Gastroesophageal sphincter (tissue), 4 donors: ENCODE results near the gene TRMT112. TPM values are rescaled to one million over a fixed set of nuclear protein-coding genes. Genes with fewer than 3 reads are reported as not detected.

Experiments used
- ATAC-seq: fragments of 150-250 bp; one replicate; pipeline ENCODE4 v1.9.1; 2016; ENCODE audit warnings: mild to moderate bottlenecking, moderate library complexity
- H3K27ac ChIP-seq, 4 donors: fragments of 200-600 bp; sonication (generic) in 3 of 4; 1 replicate in 3 of 4; 2 replicates in 1 of 4; pipeline ENCODE4 v1.5.1; 2016 to 2019
- H3K27me3 ChIP-seq: fragments of 200-600 bp; sonication (generic); one replicate; pipeline ENCODE4 v1.5.1; 2019
- H3K36me3 ChIP-seq, 2 donors: fragments of 200-600 bp; sonication (generic); one replicate each; pipeline ENCODE4 v1.5.1; 2019; ENCODE audit warnings: control low read depth in 1 of 2
- H3K4me1 ChIP-seq, 3 donors: fragments of 200-600 bp; sonication (generic); 1 replicate in 2 of 3; 2 replicates in 1 of 3; pipeline ENCODE4 v1.5.1; 2016 to 2019; ENCODE audit warnings: control low read depth in 2 of 3
- H3K4me3 ChIP-seq, 2 donors: fragments of 200-600 bp; sonication (generic); one replicate each; pipeline ENCODE4 v1.5.1; 2019; ENCODE audit warnings: mild to moderate bottlenecking in 1 of 2, moderate library complexity in 1 of 2
- H3K9me3 ChIP-seq, 3 donors: fragments of 200-600 bp; sonication (generic); one replicate each; pipeline ENCODE4 v1.5.1; 2017 to 2019; ENCODE audit warnings: control low read depth in 2 of 3
- CTCF ChIP-seq, 4 experiments: fragments of 200-600 bp in 2 of 4; fragments of 450-650 bp in 2 of 4; sonication (generic) in 1 of 4; IDR thresholded peaks; one replicate each; pipeline ENCODE4 v1.5.1; 2017 to 2019; ENCODE audit warnings: antibody characterized with exemption in 4 of 4, mild to moderate bottlenecking in 2 of 4, moderate library complexity in 2 of 4
- EP300 ChIP-seq: sonication (generic); formaldehyde crosslinking; IDR thresholded peaks from one replicate; pipeline ENCODE4 v1.6.1; 2017; ENCODE audit warnings: antibody characterized with exemption, mild to moderate bottlenecking
- POLR2A ChIP-seq, 2 donors: fragments of 450-650 bp; IDR thresholded peaks; one replicate each; pipeline ENCODE4 v1.6.1; 2017; ENCODE audit warnings: antibody characterized with exemption in 2 of 2, mild to moderate bottlenecking in 2 of 2, moderate library complexity in 1 of 2
- POLR2AphosphoS5 ChIP-seq: sonication (generic); formaldehyde crosslinking; IDR thresholded peaks from one replicate; pipeline ENCODE4 v1.6.1; 2017; ENCODE audit warnings: antibody characterized with exemption
- WGBS, 2 donors: methylation state at CpG; one replicate each; pipeline ENCODE4 v1.1.5; 2018; ENCODE audit warnings: low coverage in 1 of 2; 5-methylcytosine and 5-hydroxymethylcytosine counted together
- total RNA-seq, 4 donors: library from RNA; depleted of rRNA; stranded (reverse); fragments of >200 nt; gene quantifications; one replicate each; pipeline ENCODE4 v1.1.0, GENCODE V29; 2016

The TRMT112 gene
- total RNA-seq, 4 donors from 2014 or later, result 180 to 267 (median 218) TPM

- no peaks in the 10 kb centered on the region for H3K9me3 ChIP-seq
- peaks cover 0 to 48% of the 10 kb centered on the region in 2 donors for H3K36me3 ChIP-seq
- 0% methylated on average over 6 of the region's 102 CpGs; no CpG with 5 or more reads in 1 of the 2 donors for WGBS, 2 donors
- H3K4me1 ChIP-seq, result peaks cover 0 to 54% (median 22%) of the 10 kb centered on the region in 3 donors
- H3K4me3 ChIP-seq, result peak within 1 kb of the TSS; percentile 72
- TF ChIP-seq CTCF (IDR thresholded peaks at IDR 0.05) (peak in 1 of 4 experiments; percentile 17), EP300 (no peak), POLR2AphosphoS5 (peak; percentile 23), POLR2A (IDR thresholded peaks at IDR 0.05) (peak; percentile 33 to 40)
- ATAC-seq, result peak; percentile 79
- peak within 1 kb of the TSS; percentile 87 to 97 (median 94) for H3K27ac ChIP-seq
- peaks cover 8% of the 10 kb centered on the region for H3K27me3 ChIP-seq
Measured at GRCh38 chr11:64284962-64285884, 32.1 kb downstream of the TRMT112 start, which contains the start of gene GPR137. Gene GPR137 (plus strand): TSS chr11:64285848. CDS start chr11:64286525, 677 bp downstream.

GRCh38 chr11:64284048-64284961 is 33.1 kb downstream of the TRMT112 start, which contains the start of gene BAD:
Gene BAD (minus strand): TSS chr11:64284665. CDS start chr11:64284368, 297 bp downstream.
- H3K27me3 ChIP-seq, result no peaks in the 10 kb centered on the region
- peaks cover 0 to 54% (median 22%) of the 10 kb centered on the region in 3 donors for H3K4me1 ChIP-seq
- peak within 1 kb of the TSS; percentile 87 to 97 (median 94) for H3K27ac ChIP-seq
- 0 to 6% methylated on average over 2 to 3 of the region's 44 CpGs for WGBS, 2 donors
- ATAC-seq, result peak; percentile 93
- H3K4me3 ChIP-seq, result peak within 1 kb of the TSS; percentile 72
- H3K9me3 ChIP-seq, result no peaks in the 10 kb centered on the region
- H3K36me3 ChIP-seq, result peaks cover 0 to 46% of the 10 kb centered on the region in 2 donors
- TF ChIP-seq POLR2AphosphoS5, result peak; percentile 49
- peak in 1 of 2 donors; percentile 56 for TF ChIP-seq POLR2A (IDR thresholded peaks at IDR 0.05)
- TF ChIP-seq CTCF (IDR thresholded peaks at IDR 0.05), result no peak

- WGBS, 2 donors, result 74 to 100% methylated on average over 1 to 3 of the region's 3 CpGs
- Histone ChIP-seq H3K36me3 (peaks cover 0 to 46% of the 10 kb centered on the region in 2 donors), H3K4me1 (peaks cover 0 to 54% (median 22%) of the 10 kb centered on the region in 3 donors), H3K4me3 (peak overlapping the region in 1 of 2 donors; percentile 72), H3K27ac (peak overlapping the region in 1 of 4 donors; percentile 95), H3K27me3 (no peaks in the 10 kb centered on the region), H3K9me3 (no peaks in the 10 kb centered on the region)
- ATAC-seq, result no peak
- no peak for TF ChIP-seq EP300
- no peak for TF ChIP-seq POLR2AphosphoS5
- no peak for TF ChIP-seq CTCF (IDR thresholded peaks at IDR 0.05)
- no peak for TF ChIP-seq POLR2A (IDR thresholded peaks at IDR 0.05)
Measured at GRCh38 chr11:64283092-64283491, 34.3 kb downstream of the TRMT112 start.

GRCh38 chr11:64281957-64282770 is 35.2 kb downstream of the TRMT112 start:
- H3K9me3 ChIP-seq, result no peaks in the 10 kb centered on the region
- no peaks in the 10 kb centered on the region for H3K27me3 ChIP-seq
- no peak overlapping the region for H3K4me3 ChIP-seq
- TF ChIP-seq EP300, result no peak
- no peak for TF ChIP-seq POLR2AphosphoS5
- no peak for TF ChIP-seq CTCF (IDR thresholded peaks at IDR 0.05)
- no peak for TF ChIP-seq POLR2A (IDR thresholded peaks at IDR 0.05)
- H3K27ac ChIP-seq, result no peak overlapping the region
- 89 to 100% methylated on average over 6 to 15 of the region's 22 CpGs for WGBS, 2 donors
- peaks cover 0 to 48% of the 10 kb centered on the region in 2 donors for H3K36me3 ChIP-seq
- ATAC-seq, result no peak
- peaks cover 0 to 47% (median 22%) of the 10 kb centered on the region in 3 donors for H3K4me1 ChIP-seq
